Measurements from ENCODE around the gene CFAP46. TPM values are rescaled to one million over a fixed set of nuclear protein-coding genes. Genes with fewer than 3 reads are reported as not detected.

CFAP46 gene
- total and polyA plus RNA-seq, 2 of the 4 experiments (the other 2 are of a cell fraction), result 1.3 to 1.8 TPM

DNA sequence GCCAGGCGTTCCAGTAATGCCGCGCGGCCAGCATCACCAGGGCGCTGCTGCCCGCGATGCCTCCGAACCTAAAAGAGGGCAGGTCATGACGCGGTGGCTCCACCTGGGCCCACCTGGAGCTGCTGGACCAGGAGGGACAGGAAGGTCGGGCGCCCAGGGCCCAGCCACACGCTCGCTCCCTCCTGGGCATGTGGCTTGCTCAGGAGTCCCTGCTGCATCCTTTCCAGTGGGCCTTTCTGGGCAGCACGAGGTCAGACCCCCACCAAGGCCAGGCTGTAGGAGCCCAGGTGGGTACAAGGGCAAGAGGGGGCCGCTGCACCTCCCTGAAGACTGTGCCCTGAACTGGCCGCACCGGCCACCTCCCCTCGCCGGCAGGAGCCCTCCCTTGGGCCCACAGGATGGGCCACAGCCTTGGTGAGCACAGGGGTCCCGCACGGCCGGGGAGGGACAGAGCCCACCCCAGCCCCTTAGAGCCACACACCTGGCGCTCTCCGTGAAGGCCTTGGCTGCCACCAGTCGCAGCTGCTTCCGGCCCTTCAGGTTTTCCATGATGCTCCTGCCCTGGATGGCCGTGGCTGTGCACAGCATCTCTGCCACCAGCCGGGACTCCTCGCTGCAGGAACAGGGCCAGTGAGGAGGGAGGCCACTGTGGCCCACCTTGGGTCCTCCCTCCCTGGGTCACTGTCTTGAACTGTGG, 43.2 kb downstream of the CFAP46 start:
- H3K4me2 ChIP-seq (ENCODE audit: low read depth, low read length), result no peak overlapping the region
- H4K20me1 ChIP-seq (ENCODE audit: insufficient read depth, low read length), result no peaks in the 10 kb centered on the region
- dilution Hi-C loops (cut with HindIII; ENCODE audit: low sequenced_read_pairs, unreplicated experiment), result no loop called here
- H2AFZ ChIP-seq (replicated peaks; ENCODE audit: low read length, poor library complexity), result no peak overlapping the region
- H4K91ac ChIP-seq (ENCODE audit: insufficient read depth, low read depth, low read length), result no peak overlapping the region
- TF ChIP-seq MAFK (IDR thresholded peaks at IDR 0.05; ENCODE audit: low read depth, low read length), result no peak
- no peak for TF ChIP-seq RAD21 (IDR thresholded peaks at IDR 0.05; ENCODE audit: low read length)
- no peak for TF ChIP-seq CEBPB (IDR thresholded peaks at IDR 0.05; ENCODE audit: low read depth, low read length)
- TF ChIP-seq, protein P1, sequence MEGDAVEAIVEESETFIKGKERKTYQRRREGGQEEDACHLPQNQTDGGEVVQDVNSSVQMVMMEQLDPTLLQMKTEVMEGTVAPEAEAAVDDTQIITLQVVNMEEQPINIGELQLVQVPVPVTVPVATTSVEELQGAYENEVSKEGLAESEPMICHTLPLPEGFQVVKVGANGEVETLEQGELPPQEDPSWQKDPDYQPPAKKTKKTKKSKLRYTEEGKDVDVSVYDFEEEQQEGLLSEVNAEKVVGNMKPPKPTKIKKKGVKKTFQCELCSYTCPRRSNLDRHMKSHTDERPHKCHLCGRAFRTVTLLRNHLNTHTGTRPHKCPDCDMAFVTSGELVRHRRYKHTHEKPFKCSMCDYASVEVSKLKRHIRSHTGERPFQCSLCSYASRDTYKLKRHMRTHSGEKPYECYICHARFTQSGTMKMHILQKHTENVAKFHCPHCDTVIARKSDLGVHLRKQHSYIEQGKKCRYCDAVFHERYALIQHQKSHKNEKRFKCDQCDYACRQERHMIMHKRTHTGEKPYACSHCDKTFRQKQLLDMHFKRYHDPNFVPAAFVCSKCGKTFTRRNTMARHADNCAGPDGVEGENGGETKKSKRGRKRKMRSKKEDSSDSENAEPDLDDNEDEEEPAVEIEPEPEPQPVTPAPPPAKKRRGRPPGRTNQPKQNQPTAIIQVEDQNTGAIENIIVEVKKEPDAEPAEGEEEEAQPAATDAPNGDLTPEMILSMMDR (conservative IDR thresholded peaks at IDR 0.05; ENCODE audit: low read depth, low read length), result no peak
- TF ChIP-seq NFE2L2 (IDR thresholded peaks at IDR 0.05; ENCODE audit: low read depth, low read length), result no peak
- no peak for TF ChIP-seq RFX5 (IDR thresholded peaks at IDR 0.05; ENCODE audit: low read depth, low read length)
- TF ChIP-seq MAZ (IDR thresholded peaks at IDR 0.05; ENCODE audit: borderline replicate concordance, low read depth, low read length), result no peak
- no peak for TF ChIP-seq USF2 (IDR thresholded peaks at IDR 0.05; ENCODE audit: low read depth, low read length)
- TF ChIP-seq, protein P2, sequence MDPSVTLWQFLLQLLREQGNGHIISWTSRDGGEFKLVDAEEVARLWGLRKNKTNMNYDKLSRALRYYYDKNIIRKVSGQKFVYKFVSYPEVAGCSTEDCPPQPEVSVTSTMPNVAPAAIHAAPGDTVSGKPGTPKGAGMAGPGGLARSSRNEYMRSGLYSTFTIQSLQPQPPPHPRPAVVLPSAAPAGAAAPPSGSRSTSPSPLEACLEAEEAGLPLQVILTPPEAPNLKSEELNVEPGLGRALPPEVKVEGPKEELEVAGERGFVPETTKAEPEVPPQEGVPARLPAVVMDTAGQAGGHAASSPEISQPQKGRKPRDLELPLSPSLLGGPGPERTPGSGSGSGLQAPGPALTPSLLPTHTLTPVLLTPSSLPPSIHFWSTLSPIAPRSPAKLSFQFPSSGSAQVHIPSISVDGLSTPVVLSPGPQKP (IDR thresholded peaks at IDR 0.05; ENCODE audit: borderline replicate concordance, low read depth, low read length), result no peak
- no peak for TF ChIP-seq POLR2A (IDR thresholded peaks at IDR 0.05; ENCODE audit: low read depth, low read length)
- TF ChIP-seq FOS (IDR thresholded peaks at IDR 0.05; ENCODE audit: low read depth, low read length), result no peak
- TF ChIP-seq SMC3 (IDR thresholded peaks at IDR 0.05; ENCODE audit: low read depth, low read length), result no peak
- TF ChIP-seq CHD1 (IDR thresholded peaks at IDR 0.05; ENCODE audit: low read depth, low read length), result no peak
- TF ChIP-seq RCOR1 (IDR thresholded peaks at IDR 0.05; ENCODE audit: insufficient replicate concordance, low read length), result no peak
- H3K4ac ChIP-seq (ENCODE audit: low read depth, low read length), result no peak overlapping the region
- no peak overlapping the region for H2BK15ac ChIP-seq (ENCODE audit: low read depth, low read length)
- no peak overlapping the region for H3K4me3 ChIP-seq (ENCODE audit: insufficient read depth, low read depth, low read length)
- H3K27me3 ChIP-seq (ENCODE audit: control insufficient read depth, insufficient read depth, low read length), result peaks cover 19% of the 10 kb centered on the region
- H2BK20ac ChIP-seq (ENCODE audit: low read depth, low read length), result no peak overlapping the region
- no peak overlapping the region for H2AK9ac ChIP-seq (replicated peaks; ENCODE audit: low read depth, low read length, poor library complexity)
- H3K9me1 ChIP-seq (ENCODE audit: insufficient read depth, low read length), result no peaks in the 10 kb centered on the region
- H4K8ac ChIP-seq (ENCODE audit: low read depth in 2 of 2, low read length in 2 of 2), result no peak overlapping the region
- no TSS peak for BruUV-seq (replicated peaks)
- no peaks in the 10 kb centered on the region for H3K4me1 ChIP-seq (ENCODE audit: control insufficient read depth, insufficient read depth, low read length)
- intact Hi-C loops (cut with micrococcal nuclease), result no loop called here
- H3K27ac ChIP-seq (ENCODE audit: insufficient read depth, low read length), result no peak overlapping the region
- DNase-seq (no peak), ATAC-seq (ENCODE audit: low read depth) (no peak)
- in situ Hi-C loops (cut with MboI; ENCODE audit: low sequenced_read_pairs), result no loop called here
- H3K79me1 ChIP-seq (ENCODE audit: low read depth in 1 of 2, low read length in 2 of 2), result no peaks in the 10 kb centered on the region
- no peak overlapping the region for H3K9ac ChIP-seq (ENCODE audit: low read depth, low read length)
- H3K56ac ChIP-seq (ENCODE audit: extremely low read depth, insufficient read depth, low read length), result no peak overlapping the region
- no peak overlapping the region for H2BK120ac ChIP-seq (ENCODE audit: low read depth, low read length)
- 73% methylated on average over 9 of the region's 30 CpGs; no CpG with 5 or more reads in 1 of the 2 experiments for WGBS, 2 experiments (ENCODE audit: extremely low coverage in 2 of 2, insufficient read length in 1 of 2)
- no peaks in the 10 kb centered on the region for H3K36me3 ChIP-seq (ENCODE audit: control insufficient read depth, insufficient read depth, low read length)
- POLR2A ChIA-PET (ENCODE audit: unreplicated experiment), result no interaction called here
- H3K9me3 ChIP-seq (ENCODE audit: control insufficient read depth, insufficient read depth, low read length), result no peaks in the 10 kb centered on the region
- no peak overlapping the region for H2AK5ac ChIP-seq (ENCODE audit: low read depth, low read length)
- H4K5ac ChIP-seq (ENCODE audit: low read depth, low read length), result no peak overlapping the region
- CTCF ChIA-PET, result no interaction called here
- H2BK5ac ChIP-seq (ENCODE audit: low read depth, low read length, poor library complexity, severe bottlenecking), result no peak overlapping the region
- H3K18ac ChIP-seq (ENCODE audit: low read depth, low read length), result no peak overlapping the region
- no peak overlapping the region for H3K23ac ChIP-seq (ENCODE audit: low read depth, low read length)
- no peak overlapping the region for H3K14ac ChIP-seq (replicated peaks; ENCODE audit: low read depth, low read length)
